NAMALWA (cell line): ENCODE results near the gene WSCD2.

ENCODE experiments used
- DNase-seq: peaks from one replicate; pipeline ENCODE4 v3.0.0-alpha.2; 2015; ENCODE audit warnings: low spot score

WSCD2 gene

DNA sequence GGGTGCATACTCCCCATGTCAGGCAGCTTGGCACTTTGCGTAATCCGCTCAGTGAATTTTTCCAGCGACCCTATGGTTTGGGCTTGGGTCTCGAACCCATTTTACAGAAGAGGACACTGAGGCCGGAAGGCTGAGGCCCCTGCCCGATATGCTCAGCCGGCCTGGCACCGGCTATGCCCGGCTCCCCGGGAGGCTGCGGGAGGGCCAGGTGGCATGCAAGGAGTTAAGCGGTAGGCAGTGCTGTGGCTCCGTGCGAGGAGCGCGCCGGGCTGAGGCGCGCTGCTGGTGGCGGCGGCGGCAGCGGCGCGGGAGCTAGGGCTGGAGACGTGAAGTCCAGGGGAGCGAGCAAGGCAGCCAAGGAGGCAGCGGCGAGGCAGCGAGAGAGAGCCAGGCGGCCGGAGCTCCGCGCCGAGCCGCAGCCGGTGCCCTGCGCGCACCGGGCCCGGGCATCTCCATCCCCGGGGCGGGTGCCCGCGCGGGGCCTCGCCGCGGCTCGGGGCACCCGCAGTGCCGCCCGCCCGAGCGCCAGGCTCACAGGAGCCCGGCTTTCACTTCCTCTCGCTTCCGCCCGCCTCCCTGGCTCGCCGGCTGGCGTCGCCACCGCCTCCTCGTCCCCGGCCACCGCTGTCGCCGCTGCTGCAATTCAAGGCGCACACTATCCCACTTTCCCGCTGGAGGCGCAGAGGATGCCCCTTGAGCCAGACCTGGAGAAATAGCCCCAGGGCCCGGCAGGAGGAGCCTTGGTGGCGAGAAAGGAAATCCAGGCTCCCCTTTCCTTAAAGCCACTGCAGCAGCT lies at the start of gene WSCD2:
WSCD2 (plus strand) TSS at position 272 of the 796 bp plus-strand sequence. CDS start 66,545 bp downstream, outside the sequence.
- no peak for DNase-seq

DNA sequence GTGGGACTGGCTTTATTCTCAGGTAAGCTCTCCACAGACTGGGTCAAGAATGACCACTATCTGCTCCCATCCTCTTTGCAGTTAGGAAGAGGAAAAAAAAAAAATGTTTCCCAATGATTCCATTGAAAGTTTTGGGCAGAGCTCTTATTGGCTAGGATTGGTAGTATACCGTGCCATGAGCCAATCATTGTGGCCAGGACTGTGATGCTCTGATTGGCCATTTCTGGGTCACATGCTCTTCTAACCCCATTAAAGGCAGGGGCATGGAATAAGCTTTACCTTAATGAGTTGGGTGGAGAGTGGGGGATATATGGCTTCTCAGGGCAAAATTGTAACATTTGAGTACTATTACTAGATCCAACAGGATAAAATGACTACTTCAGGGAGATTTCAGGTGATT lies 49.4 kb upstream of the WSCD2 start:
- DNase-seq = no peak

DNA sequence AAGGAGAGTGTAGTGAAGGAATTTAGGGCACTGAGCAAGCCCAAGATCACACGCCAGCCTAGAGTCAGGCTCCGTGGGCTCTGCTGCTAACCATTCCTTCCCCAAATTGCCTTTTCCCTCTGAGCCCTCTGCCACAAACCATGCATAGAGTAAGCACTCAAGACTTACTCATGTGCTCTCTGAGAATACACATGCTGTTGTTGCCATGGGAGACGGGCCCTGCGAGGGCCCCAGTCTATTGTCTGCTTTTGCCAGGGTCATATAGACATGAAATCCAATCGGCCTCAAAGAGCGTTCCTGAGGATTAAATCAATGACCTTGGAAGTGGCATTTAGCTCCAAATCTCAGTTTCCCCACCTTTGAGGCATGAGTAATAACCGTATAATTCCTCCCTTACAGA lies 48.7 kb upstream of the WSCD2 start:
- DNase-seq = no peak

DNA sequence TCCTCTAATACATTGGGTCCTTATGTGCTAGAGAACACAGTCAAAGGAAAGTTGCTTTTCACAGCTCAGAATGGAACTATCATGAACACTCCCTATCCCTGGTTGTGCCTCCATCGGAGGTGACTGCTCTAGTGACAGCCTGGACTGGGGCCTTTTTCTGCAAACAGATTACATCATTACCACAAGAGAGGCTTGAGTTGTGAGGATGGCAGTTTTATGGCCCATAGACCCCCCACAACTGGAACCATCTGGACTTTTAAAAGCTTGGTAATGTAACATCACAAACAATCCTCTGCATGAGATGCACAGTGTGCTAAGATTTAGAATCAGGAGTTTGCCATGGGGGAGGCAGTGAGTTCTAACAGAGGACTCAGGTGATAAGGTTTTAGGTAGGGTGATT lies 46.6 kb upstream of the WSCD2 start:
- DNase-seq = no peak

DNA sequence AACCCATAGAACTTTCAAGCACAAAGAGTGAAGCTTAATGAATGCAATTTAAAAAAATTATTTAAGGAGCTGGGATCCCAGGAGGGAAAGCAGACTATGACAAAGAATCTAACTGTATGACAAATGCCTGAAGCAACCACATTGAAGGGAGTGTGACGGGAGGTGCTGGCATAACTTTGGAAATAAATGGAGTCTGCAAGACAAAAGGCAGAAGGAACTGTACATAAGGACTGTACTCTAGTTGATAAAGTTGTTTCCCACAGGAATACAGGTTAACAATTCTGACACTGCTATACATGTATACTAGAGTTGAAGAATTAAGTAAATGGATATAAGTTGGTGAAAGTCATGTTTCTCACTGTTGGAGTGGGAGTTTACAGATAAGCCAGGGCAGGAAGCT lies 41.2 kb upstream of the WSCD2 start:
- DNase-seq = no peak

DNA sequence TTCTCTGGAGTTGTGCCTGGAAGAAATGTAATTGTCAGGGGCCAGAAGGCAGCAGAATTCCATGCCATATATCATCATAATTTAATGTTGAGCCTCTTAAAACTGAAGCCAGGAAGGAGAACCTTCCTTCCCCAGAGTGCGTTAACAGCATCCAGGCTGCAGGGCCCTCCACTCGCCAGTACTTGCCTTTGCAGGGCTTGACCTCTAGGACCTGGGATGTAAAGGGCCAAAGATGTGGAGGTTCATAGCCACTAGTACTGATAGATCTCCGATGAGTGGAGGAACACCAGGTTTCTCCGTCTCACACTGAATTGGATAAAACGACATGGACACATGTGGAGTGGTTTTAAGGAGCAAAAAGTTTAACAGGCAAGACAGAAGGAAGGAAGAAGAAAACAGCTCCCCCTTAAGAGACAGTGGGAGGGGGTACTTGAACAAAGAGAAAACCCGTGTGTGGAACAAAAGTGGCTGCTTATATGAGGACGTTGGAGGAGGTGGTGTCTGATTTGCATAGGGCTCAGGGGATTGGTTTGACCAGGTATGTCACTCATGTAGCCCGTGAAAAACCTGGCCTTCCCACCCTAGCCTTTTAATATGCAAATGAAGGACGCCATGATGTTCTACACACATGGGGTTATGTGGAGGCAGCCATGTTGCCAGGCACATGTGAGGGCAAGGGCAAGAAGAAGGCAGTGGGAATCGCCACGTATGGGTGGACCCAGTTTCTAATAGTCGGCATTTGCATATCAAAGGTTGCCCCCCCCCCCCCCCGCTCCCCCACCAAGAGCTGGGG lies 38.8 kb upstream of the WSCD2 start:
- DNase-seq = peak; percentile 35

DNA sequence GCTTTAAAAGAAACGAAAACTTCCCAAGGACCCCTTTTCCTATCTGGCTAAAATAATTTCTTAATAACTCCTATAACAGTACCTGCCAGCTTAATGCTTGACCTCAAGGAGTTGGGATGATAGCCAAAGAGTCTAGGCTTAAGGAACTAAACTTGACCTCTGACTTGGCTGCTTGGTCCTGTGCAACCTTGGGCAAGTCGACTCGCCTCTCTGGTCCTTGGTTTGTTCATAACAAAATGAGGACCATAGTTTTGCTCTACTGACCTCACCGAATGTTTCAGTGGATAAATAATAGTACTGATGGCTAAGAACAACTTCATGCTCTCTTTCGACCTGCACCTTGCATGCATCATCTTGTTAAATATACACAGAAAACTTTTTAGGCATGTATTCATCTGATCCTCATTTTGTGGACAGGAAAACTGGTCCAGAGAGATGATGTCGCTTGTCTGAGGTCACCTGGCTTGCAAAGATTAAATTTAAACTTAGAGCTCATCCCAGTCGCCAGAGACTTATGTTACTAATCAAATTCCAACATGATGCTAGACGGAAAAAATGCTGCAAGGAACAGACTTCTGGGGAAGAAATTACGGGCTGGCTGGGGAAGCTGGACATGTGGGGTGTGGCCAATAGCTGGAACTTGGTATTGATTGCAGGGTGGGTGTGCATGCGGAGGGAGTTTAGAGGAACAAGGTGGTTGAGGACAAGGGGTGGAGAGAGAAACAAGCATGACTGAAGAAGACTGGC lies 38.0 kb upstream of the WSCD2 start:
- no peak for DNase-seq

DNA sequence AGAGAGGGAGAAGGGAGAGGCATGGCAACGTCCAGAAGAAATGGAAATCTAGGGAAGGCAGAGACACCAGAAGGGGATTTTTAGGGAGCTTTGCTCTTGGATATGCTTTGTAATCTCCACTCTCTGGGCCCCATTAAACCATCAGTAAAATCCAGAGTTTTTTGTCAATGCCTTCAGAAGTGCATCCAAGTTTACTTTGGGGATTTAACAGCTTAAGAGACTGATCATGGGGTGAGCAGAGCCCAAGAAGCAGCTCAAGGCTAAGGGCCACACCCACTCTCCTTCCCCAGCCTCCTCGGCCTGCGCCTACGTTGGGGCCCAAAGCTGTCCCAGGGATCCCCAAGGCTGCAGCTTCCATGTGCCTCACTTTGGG lies 37.4 kb upstream of the WSCD2 start:
- DNase-seq = no peak

DNA sequence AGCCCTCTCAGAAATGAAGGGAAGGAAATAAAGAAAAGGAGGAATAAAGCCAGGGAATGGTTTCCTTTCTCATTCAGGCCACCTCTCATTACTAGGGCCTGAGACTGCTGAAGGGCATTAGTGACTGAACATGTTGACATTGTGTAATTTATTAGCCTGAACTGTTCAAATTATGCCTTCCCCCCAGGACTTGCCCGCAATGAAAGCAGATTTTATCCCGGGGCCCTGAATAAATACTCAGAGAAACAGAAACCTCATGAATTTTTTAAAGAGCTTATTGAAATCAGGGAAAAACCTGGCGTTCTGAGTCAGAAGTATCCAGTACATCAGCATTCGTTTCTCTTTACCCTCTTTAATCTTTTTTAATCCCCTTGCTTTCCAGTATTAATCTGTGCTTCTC lies 35.9 kb upstream of the WSCD2 start:
- DNase-seq = no peak

DNA sequence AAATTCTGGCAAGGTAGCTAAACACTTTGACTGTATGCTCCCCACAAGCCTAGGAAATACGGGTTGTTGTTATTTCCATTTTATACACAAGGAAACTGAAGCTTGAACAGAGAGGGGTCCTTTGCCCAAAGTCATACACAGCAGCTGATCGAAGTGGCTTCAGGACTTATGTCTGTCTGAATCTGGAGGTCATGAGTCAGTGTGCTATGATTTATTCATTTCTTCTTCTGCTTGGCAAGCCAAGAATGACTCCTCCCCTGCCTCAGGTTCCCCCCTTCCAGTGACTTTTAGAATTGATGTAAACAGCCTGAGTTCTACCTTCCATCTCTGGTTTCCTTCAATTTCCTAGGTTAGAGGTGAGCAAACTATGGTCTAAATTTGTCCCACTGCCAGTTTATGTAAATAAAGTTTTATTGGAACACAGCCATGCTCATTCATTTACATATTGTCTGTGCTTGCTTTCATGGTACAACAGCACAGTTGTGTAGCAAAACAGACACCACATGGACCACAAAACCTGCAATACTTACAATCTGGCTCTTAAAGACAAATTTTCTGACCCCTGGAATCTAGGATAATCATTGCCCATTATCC lies 34.9 kb upstream of the WSCD2 start:
- DNase-seq = no peak

DNA sequence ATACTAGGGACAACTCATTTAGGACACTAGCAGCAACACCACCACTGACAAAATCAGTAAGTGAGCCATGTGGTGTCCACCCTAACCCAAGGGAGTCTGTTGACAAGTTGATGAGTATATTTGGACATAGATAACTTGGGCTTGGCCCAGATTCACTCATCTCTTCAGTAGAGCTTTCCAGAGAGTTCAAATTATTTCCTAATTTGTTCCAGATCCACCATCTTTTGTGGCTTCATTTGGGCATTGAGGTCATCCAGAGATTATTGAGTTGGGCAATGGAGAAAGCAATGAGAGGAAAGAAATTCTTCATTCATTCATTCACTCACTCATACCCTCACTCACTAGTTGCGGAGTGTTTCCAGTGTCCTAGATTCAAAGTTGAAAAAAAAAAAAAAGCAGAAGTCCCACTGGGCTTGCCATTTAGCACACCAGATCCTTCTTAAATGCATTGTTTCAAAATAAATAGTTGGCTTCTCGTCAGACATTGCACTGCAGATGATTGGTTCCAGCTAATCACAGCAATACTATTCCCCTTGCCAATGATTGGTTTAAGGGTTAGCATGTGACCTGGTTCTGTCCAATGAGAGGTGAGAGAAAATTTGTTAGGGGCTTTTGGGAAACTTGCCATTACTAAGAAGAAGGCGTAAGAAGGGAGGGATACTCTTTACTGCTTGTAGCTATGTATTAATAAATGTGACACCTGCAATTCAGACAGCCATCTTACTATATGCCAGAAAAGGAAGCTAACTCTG lies 31.8 kb upstream of the WSCD2 start:
- peak; percentile 6 for DNase-seq

DNA sequence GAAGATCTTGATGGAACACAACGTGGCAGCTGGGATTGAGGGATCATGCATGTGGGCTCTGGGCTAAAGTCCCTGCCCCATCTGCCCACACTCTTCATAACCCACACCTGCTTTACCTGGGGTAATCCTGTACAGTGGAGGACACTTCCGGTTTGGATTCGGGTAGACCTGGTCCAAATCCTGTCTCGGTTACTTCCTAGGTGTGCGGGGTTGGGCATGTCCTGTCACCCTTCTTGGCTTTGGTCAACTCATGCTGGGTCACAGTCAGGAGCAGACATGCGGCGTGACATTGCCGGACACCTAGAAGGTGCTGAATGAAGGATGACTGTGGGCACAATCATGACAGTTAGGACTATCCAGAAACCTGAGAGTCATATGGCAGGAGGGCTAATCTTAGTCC lies 30.7 kb upstream of the WSCD2 start:
- DNase-seq = no peak

DNA sequence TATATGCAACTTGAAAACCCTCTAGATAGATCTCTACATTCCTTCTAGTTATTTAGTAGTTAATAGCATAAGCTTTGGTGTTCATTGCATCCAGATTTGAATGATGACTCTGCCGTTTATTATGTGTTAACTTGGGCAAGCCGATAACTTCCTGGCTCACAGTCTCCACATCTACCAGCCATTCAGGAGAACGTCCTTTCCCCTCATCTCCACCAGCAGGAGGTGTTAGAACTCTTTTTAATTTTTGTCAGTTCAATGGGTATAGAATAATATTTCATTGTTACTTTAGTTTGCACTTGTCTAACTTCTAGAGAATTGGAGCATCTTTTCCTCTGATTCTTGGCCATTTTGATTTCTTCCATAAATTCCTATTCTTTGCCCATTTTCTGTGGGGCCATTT lies 30.0 kb upstream of the WSCD2 start:
- peak; percentile 14 for DNase-seq

DNA sequence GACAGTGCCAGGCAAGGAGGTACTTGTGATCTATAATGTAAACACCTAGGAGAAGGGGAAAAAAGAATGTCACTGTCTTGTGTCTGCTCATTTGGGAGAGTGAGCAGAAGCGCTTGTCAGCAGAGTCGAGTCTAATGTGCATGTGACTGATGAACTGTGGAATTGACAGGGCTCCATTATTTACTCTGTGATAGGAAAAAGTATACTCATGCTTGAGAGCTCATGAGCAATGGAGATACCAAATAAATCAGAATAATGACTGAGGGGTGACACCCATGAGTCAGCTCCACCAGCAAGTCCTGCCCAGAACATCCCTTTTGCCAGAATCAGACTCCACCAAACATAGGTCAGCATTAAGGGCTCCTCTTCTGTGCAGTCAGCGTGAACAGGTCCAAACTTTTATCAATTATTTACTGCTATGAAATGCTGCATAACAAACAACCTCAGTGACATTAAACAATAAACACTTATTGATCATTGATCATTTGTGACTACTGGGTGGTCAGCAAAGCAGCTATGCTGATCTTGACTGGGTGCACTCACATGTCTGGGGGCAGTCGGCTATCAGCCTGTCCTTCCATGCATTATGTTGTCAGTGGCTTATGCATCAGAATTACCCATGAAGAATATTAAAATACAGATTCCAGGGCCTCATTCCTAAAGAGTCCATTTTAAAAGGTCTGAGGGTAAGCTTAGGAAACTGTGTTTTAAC lies 29.2 kb upstream of the WSCD2 start:
- no peak for DNase-seq

DNA sequence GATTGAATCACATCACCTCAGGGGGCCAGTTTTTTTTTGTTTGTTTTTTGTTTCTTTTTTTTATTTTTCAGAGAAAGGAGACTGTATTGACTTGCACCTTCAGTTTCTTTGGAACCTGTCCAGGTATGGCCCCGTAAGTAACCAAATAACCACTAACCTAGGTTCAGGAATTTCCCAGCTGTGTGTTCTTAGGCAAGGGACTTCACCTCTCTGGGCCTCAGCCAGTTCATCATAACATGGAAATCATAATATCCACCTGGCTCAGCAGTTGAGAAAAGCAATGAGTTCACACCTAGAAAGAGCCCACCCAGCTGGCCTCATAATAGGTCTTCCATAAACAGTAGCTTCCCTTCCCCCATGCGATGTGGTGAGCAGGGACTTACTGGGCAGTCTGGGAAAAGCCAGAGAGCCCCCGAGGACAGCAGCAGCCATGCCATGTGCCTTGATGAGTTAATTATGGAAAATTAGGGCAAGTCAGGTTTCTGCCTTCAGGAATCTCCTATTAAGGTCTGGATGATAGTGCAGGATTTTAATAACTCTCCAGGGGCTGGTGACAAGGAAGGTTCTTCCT lies 27.4 kb upstream of the WSCD2 start:
- no peak for DNase-seq

DNA sequence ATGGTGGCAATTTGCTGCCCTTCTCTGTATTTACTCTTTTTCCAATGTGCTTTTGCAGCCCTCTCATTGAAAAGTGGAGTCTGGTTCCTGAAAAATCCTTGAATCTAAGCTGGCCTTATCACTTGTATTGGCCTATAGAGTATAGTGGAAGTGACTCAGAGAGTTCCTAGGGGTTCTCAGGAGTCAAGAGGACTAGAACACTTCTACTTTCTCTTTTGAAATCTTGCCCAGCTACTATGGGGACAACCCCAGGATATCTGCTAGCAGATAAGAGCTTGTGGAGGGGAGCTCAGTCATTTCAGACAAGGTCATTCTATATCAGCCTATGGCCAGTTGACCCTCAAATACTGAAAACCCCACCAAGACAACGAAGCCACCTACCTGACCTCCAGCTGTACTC lies 26.7 kb upstream of the WSCD2 start:
- DNase-seq = no peak

DNA sequence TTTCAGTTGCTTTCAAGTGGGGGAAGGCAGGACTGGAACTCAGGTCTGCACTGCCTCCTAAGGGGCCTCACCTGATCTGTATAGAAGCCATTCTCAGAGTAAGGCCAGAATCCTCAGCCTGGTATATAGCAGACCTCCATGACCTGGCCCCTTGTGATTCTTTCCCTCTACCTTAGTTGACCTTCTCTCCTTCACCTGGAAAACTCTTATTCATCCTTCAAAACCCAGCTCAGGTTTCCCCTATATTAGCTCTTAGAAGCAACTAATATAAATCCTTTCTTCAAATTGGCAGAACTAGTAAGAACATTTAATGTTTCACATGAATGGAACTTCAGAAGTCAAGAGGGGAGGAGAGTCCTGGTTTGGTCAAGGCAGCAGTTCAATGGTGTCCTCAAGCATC lies 26.0 kb upstream of the WSCD2 start:
- no peak for DNase-seq

DNA sequence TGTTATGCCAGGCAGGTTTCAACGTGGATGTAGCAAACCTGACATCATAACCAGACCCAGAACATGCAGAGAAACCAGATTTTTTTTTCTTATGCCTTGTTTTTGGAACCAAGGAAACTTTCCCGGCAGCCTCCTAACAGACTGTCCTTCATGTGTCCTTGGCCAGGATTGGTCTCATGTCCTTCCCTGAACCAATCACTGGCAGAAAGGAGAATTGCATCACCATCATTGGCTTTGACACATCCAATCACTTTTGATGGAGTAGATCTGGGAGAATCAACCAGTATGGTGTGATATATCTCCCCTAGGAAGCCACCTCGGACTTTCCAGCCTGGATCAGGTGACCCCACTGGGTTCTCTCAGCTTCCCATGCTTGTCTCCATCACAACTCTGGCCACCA lies 25.6 kb upstream of the WSCD2 start:
- DNase-seq = no peak

DNA sequence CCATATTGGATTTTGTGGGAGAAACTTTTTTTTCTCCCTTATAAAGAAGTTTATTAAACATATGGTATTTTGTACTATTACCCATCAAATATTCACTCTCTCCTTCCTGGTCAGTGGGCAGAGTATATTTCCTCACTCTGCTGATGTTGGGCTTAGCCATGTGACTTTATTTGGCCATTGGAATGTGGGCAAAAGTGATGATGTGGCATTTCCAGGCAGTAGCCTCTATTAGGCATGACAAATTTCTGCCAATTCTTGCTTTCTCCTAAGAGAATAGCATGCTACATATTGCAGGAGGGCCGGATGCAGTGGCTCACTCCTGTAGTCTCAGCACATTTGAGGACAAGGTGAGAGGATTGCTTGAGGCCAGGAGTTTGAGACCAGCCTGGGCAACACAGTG lies 24.4 kb upstream of the WSCD2 start:
- no peak for DNase-seq

DNA sequence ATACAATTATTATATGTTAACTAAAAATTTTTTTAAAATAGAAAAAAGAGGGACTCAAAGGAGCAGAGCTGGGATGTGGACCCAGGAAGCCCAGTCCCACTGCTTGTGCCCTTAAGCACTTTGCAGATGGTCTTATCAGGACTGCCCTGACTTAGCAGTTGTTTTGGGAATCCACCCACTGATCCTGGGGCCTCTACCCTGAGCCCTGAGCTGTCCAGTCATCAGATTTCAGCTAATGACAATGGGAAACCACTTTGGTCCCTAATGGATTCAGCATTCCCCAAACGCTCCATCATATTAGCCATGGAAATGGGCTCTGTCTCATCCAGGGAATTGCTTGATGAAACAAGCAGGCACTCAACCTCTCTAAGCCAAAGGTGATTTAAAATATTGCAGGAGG lies 22.5 kb upstream of the WSCD2 start:
- DNase-seq = no peak

DNA sequence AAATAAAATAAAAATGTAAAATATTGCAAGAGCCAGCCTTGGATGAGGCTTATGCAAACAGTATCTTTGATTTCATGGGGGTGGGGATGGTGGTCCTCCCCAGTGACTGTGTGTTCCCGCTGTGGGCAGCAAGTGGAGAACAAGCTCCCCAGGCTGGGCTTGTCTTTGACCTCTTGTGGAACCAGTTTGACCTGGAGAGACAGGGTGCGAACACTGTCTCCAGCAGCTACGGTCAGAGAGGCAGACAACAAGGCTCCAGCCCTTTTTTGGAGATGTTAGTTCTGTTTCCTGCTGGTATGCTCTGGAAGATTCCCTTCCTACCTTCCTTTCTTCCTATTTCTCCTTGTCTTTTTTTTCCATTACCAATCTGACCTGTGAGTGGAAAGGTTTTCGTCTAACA lies 21.8 kb upstream of the WSCD2 start:
- no peak for DNase-seq
